K562 treated with DMSO at 1 percent for 12 hours (cell line): ENCODE results near the gene OR2T34. TPM values are rescaled to one million over a fixed set of nuclear protein-coding genes. Genes with fewer than 3 reads are reported as not detected.

Experiments used
- total RNA-seq: library from RNA; unstranded; fragments of 300-600 nt; gene quantifications from 2 replicates; pipeline ENCODE4 v1.2.3, GENCODE V29; 2022; ENCODE audit not compliant: insufficient read depth

Gene OR2T34
- not detected in 2 replicates for total RNA-seq

DNA sequence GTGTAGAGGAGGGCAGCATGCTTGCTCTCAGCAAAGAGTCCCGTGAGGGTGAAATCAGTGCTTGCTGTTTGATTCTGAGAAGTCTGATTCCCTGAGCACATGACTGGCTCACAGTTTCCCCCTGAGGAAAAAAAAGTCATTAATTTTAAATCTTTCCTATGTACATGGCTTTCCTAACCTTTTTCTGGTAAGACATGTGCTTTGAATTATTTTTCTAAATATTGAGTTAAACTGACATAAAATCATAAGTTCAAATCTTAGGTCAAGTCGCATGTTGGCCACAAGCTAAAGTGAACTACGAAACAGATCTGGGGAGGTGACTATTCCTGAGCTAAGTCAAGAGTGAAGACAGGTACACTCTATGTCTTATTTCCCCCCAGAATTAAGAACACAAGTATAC lies at the start of gene OR2T34:
Gene OR2T34 (minus strand): TSS at position 101 of the 400 bp plus-strand sequence. CDS start 0 bp downstream, at position 101.

DNA sequence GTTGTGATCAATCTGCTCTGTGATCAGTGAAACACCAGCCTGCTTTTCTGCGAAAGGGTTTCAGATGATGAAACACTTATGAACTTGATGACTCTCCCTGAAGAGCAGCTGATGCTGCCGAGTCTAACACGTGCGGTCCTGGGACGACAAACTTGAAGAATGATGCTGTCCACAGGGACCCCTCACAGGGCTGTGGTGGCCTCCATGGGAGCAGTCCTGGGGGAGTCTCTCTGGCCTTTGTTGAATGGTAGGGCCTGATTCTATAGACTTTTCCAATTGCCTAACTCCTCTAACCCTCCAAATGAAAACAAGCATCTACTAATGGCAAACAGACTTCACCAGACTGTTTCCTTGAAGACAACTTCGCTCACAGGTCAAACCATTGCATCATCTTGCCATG lies 23.0 kb upstream of the OR2T34 start, which contains the start of gene OR2T10:
Gene OR2T10 (minus strand): TSS at position 112 of the 400 bp plus-strand sequence. CDS start 3,932 bp downstream, outside the sequence.

DNA sequence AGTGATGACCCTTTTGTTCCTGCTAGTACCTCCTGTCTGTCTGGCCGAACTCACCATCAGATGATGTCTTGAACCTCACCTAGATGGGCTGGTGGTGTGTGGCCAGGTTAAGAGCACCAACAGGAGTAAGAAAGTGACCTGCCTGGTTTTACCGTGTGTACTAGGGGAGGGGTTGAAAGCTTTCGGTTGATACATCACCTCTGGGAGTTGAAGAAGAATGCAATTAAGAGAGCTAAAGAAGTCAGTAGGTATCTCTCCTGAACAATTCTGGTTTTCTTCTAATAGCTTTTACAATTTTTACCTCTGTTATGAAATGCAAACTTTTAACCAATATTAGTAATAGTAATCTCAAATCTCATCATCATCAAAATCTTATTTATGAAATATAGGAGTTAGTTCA lies 11.9 kb downstream of the OR2T34 start, which contains the start of gene OR2T29:
Gene OR2T29 (minus strand): TSS at position 101 of the 400 bp plus-strand sequence. CDS start 3,281 bp downstream, outside the sequence.

Other genes starting within 250 kb of the OR2T34 start
- not detected in 2 replicates for gene OR14C36, start 226.0 kb downstream of the OR2T34 start, total RNA-seq
- not detected in 2 replicates for gene OR2T4, start 213.1 kb downstream of the OR2T34 start, total RNA-seq
- not detected in 2 replicates for gene OR2T6, start 199.0 kb downstream of the OR2T34 start, total RNA-seq
- not detected in 2 replicates for gene OR2T1, start 171.7 kb downstream of the OR2T34 start, total RNA-seq
- gene OR2T2, start 129.1 kb downstream of the OR2T34 start, total RNA-seq: not detected in 2 replicates
- gene OR2T3, start 101.4 kb downstream of the OR2T34 start, total RNA-seq: not detected in 2 replicates
- not detected in 2 replicates for gene OR2T5, start 86.2 kb downstream of the OR2T34 start, total RNA-seq
- gene OR2G6, start 66.7 kb downstream of the OR2T34 start, total RNA-seq: not detected in 2 replicates
- gene OR2T29, start 12.0 kb downstream of the OR2T34 start, total RNA-seq: not detected in 2 replicates
- not detected in 2 replicates for gene OR2T10, start 22.9 kb upstream of the OR2T34 start, total RNA-seq
- not detected in 2 replicates for gene OR2T11, start 60.3 kb upstream of the OR2T34 start, total RNA-seq
- not detected in 2 replicates for gene OR2T35, start 70.5 kb upstream of the OR2T34 start, total RNA-seq
- not detected in 2 replicates for gene OR2T27, start 80.8 kb upstream of the OR2T34 start, total RNA-seq
- not detected in 2 replicates for gene OR14I1, start 128.0 kb upstream of the OR2T34 start, total RNA-seq
- 0.82 and 2.5 TPM in 2 replicates for gene LYPD8, start 181.0 kb upstream of the OR2T34 start, total RNA-seq